Uterus (tissue), 4 donors: ENCODE data around the gene ZFP82. TPM values are rescaled to one million over a fixed set of nuclear protein-coding genes. Genes with fewer than 3 reads are reported as not detected.

Source experiments
- DNase-seq, 2 donors: peaks; one replicate each; pipeline ENCODE4 v3.0.0-alpha.2; 2019 to 2020
- H3K27ac ChIP-seq, 2 donors: fragments of 200-600 bp; sonication (generic); 1 replicate in 1 of 2; 2 replicates in 1 of 2; pipeline ENCODE4 v1.5.1; 2016 to 2018
- H3K27me3 ChIP-seq, 2 donors: fragments of 200-600 bp; sonication (generic); one replicate each; pipeline ENCODE4 v1.5.1; 2018 to 2019; ENCODE audit warnings: control low read depth in 1 of 2
- H3K36me3 ChIP-seq, 2 donors: fragments of 200-600 bp; sonication (generic); one replicate each; pipeline ENCODE4 v1.5.1; 2019; ENCODE audit warnings: control low read depth in 1 of 2
- H3K4me1 ChIP-seq, 2 donors: fragments of 200-600 bp; sonication (generic); one replicate each; pipeline ENCODE4 v1.5.1; 2018 to 2019; ENCODE audit warnings: control low read depth in 1 of 2
- H3K4me3 ChIP-seq, 2 donors: fragments of 200-600 bp; sonication (generic); 1 replicate in 1 of 2; 2 replicates in 1 of 2; pipeline ENCODE4 v1.5.1; 2018 to 2019; ENCODE audit warnings: mild to moderate bottlenecking in 1 of 2
- H3K9me3 ChIP-seq, 2 donors: fragments of 200-600 bp; sonication (generic); one replicate each; pipeline ENCODE4 v1.5.1; 2019; ENCODE audit warnings: control low read depth in 1 of 2
- CTCF ChIP-seq, 4 experiments: fragments of 200-600 bp in 2 of 4; fragments of 450-650 bp in 2 of 4; sonication (generic) in 2 of 4; IDR thresholded peaks; one replicate each; pipeline ENCODE4 v1.5.1; 2016 to 2019; ENCODE audit warnings: antibody characterized with exemption in 4 of 4, mild to moderate bottlenecking in 2 of 4, moderate library complexity in 1 of 4
- POLR2A ChIP-seq, 2 donors: fragments of 450-650 bp; IDR thresholded peaks; one replicate each; pipeline ENCODE4 v1.6.1; 2016; ENCODE audit warnings: antibody characterized with exemption in 2 of 2, mild to moderate bottlenecking in 1 of 2, moderate library complexity in 1 of 2
- intact Hi-C: fragments of 100-400 bp; cut with DNase I; formaldehyde crosslinking; loops from one replicate; pipeline ENCODE4 v1.15.1; 2023; ENCODE audit warnings: low total_unique reads
- total RNA-seq, 4 donors: library from RNA; depleted of rRNA in 3 of 4; stranded (reverse); fragments of >200 nt in 3 of 4; gene quantifications; one replicate each; pipeline versions ENCODE4 v1.1.0 to v1.2.4, GENCODE V29; 2014 to 2023
- donor health status: DM: yes; HTN: yes; CAD: no.

ZFP82 gene
- total RNA-seq, 4 donors from 2014 or later, result 0.88 to 29.9 (median 8.3) TPM

DNA sequence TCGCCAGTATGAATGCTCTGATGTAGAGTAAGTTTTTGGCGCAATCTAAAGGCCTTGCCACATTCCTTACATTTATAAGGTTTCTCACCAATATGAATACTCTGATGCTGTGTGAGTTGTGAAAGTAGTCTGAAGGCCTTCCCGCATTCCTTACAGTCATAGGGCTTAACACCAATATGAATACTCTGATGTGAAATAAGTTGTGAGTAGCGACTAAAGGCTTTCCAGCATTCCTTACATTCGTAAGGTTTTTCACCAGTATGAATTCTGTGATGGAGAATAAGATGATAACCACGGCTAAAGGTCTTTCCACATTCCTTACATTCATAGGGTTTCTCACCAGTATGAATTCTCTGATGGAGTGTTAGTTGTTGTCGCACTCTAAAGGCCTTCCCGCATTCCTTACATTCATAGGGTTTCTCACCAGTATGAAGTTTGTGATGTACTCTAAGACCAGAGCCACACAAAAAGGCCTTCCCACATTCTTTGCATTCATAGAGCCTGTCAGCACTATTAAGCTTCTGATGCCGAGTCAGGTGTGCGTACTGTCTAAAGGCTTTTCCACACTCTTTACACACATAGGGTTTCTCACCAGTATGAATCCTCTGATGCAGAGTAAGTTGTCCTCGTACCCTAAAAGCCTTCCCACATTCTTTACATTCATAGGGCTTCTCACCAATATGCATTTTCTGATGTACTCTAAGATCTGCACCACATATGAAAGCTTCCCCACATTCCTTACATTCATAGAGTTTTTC lies 25.3 kb downstream of the ZFP82 start:
- no peak for TF ChIP-seq CTCF (IDR thresholded peaks at IDR 0.05)
- TF ChIP-seq POLR2A (IDR thresholded peaks at IDR 0.05), result no peak
- no peak for DNase-seq
- H3K4me3 ChIP-seq, result no peak overlapping the region
- no peaks in the 10 kb centered on the region for H3K36me3 ChIP-seq
- peaks cover 0 to 63% of the 10 kb centered on the region in 2 donors for H3K9me3 ChIP-seq
- no peaks in the 10 kb centered on the region for H3K27me3 ChIP-seq
- H3K4me1 ChIP-seq, result no peaks in the 10 kb centered on the region
- H3K27ac ChIP-seq, result no peak overlapping the region
- intact Hi-C loops, result no loop called here

- TF ChIP-seq CTCF (IDR thresholded peaks at IDR 0.05) (no peak), POLR2A (IDR thresholded peaks at IDR 0.05) (no peak)
- H3K9me3 ChIP-seq, result no peaks in the 10 kb centered on the region
- no peak for DNase-seq
- H3K36me3 ChIP-seq, result no peaks in the 10 kb centered on the region
- intact Hi-C loops, result no loop called here
- peak overlapping the region; percentile 69 to 83 for H3K4me3 ChIP-seq
- H3K4me1 ChIP-seq, result peaks cover 5 to 12% of the 10 kb centered on the region in 2 donors
- H3K27me3 ChIP-seq, result no peaks in the 10 kb centered on the region
- peak overlapping the region; percentile 78 to 83 for H3K27ac ChIP-seq
These were observed 39.0 kb downstream of the ZFP82 start for GRCh38 chr19:36379510-36379819.

DNA sequence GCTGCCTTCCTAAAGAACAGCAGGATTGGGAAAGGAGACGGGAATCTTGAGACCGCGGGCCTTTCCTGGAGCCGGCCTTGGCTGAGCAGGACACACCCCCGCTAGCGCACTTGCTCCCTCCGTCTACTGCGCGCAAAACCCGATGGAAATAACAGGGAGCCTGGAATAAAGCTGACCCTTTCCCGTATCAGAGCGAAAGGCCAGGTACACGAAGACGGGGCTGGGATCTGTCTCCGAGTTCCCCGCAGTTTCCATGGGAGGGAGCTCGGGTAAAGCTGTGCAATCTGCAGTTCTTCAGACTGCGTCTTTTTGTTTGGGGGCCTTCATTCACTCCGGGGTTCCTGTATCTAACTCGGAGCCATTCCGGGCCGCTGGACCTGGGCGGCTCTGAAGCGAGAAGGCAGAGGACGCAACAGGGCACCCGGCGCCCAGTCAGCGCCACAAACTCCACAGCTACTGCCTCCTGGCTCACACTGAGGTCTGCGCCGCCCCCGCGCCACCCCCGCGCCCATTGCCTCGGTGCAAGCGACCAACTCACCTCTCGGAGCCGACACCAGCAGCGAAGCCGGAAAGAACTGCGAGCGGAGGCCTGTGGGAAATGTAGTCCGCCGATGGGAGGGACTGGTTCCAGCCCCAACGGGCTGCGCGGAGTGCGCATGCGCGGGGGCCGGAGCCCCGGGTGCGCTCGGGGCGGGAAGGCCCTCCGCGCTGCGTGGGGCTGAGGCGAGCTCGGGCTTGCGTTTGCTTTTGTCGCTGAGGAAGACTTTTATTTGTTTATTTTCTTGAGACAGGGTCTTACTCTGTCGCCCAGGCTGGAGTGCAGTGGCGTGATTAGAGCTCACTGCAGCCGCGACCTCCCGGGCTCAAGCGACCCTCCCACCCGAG lies 39.6 kb downstream of the ZFP82 start, which contains the start of gene ZFP14:
Gene ZFP14, minus strand, starts transcription at position 577 of the 885 bp plus-strand sequence. CDS start 11,309 bp downstream, outside the sequence.
- peak; percentile 91 to 92 for DNase-seq
- peak in 3 of 4 experiments; percentile 6 to 20 (median 7) for TF ChIP-seq CTCF (IDR thresholded peaks at IDR 0.05)
- peak; percentile 52 to 72 for TF ChIP-seq POLR2A (IDR thresholded peaks at IDR 0.05)
- peaks cover 5 to 12% of the 10 kb centered on the region in 2 donors for H3K4me1 ChIP-seq
- H3K4me3 ChIP-seq, result peak within 1 kb of the TSS; percentile 69 to 83
- no peaks in the 10 kb centered on the region for H3K27me3 ChIP-seq
- intact Hi-C loops, result no loop called here
- no peaks in the 10 kb centered on the region for H3K9me3 ChIP-seq
- no peaks in the 10 kb centered on the region for H3K36me3 ChIP-seq
- peak within 1 kb of the TSS; percentile 78 to 83 for H3K27ac ChIP-seq

- no peaks in the 10 kb centered on the region for H3K27me3 ChIP-seq
- H3K27ac ChIP-seq, result peak overlapping the region; percentile 78 to 83
- H3K9me3 ChIP-seq, result no peaks in the 10 kb centered on the region
- no peak for DNase-seq
- peaks cover 5 to 12% of the 10 kb centered on the region in 2 donors for H3K4me1 ChIP-seq
- TF ChIP-seq POLR2A (IDR thresholded peaks at IDR 0.05), result no peak
- no peak for TF ChIP-seq CTCF (IDR thresholded peaks at IDR 0.05)
- H3K36me3 ChIP-seq, result no peaks in the 10 kb centered on the region
- intact Hi-C loops, result no loop called here
- no peak overlapping the region for H3K4me3 ChIP-seq
These were observed 40.8 kb downstream of the ZFP82 start for GRCh38 chr19:36377541-36378178.
